Kidney capillary endothelial cell (primary cell): ENCODE results near the gene EMC8.

Source experiments
- DNase-seq: peaks from one replicate; pipeline ENCODE4 v3.0.0-alpha.2; 2018; ENCODE audit warnings: low spot score

The EMC8 gene

GRCh38 chr16:85730186-85730465 is 69.2 kb downstream of the EMC8 start:
- DNase-seq: no peak

GRCh38 chr16:85729452-85730185 is 69.7 kb downstream of the EMC8 start:
- no peak for DNase-seq

- DNase-seq: no peak
Measured at GRCh38 chr16:85728879-85729278, 70.5 kb downstream of the EMC8 start.
